ENCODE measurements around the gene PRKAR2A.

Gene PRKAR2A

GRCh38 chr3:48879994-48880377, 32.3 kb upstream of the PRKAR2A start:
- H3K27ac ChIP-seq = no peak overlapping the region
- TF ChIP-seq CTCF (IDR thresholded peaks at IDR 0.05) (no peak), ZFX (IDR thresholded peaks at IDR 0.05; ENCODE audit: borderline replicate concordance) (no peak)

GRCh38 chr3:48879307-48879993, 31.8 kb upstream of the PRKAR2A start:
- TF ChIP-seq CTCF (IDR thresholded peaks at IDR 0.05) = no peak
- TF ChIP-seq ZFX (IDR thresholded peaks at IDR 0.05; ENCODE audit: borderline replicate concordance) = no peak
- no peak overlapping the region for H3K27ac ChIP-seq

- TF ChIP-seq ZFX (IDR thresholded peaks at IDR 0.05; ENCODE audit: borderline replicate concordance) = no peak
- TF ChIP-seq CTCF (IDR thresholded peaks at IDR 0.05) = no peak
- H3K27ac ChIP-seq = no peak overlapping the region
These were observed 30.0 kb upstream of the PRKAR2A start for GRCh38 chr3:48877671-48878070.

GRCh38 chr3:48863122-48863521, 15.4 kb upstream of the PRKAR2A start:
- no peak overlapping the region for H3K27ac ChIP-seq
- no peak for TF ChIP-seq ZFX (IDR thresholded peaks at IDR 0.05; ENCODE audit: borderline replicate concordance)
- TF ChIP-seq CTCF (IDR thresholded peaks at IDR 0.05) = no peak

GRCh38 chr3:48859206-48859605, 11.5 kb upstream of the PRKAR2A start:
- H3K27ac ChIP-seq = no peak overlapping the region
- TF ChIP-seq CTCF (IDR thresholded peaks at IDR 0.05) (no peak), ZFX (IDR thresholded peaks at IDR 0.05; ENCODE audit: borderline replicate concordance) (no peak)

GRCh38 chr3:48858709-48859108, 11.0 kb upstream of the PRKAR2A start:
- no peak overlapping the region for H3K27ac ChIP-seq
- no peak for TF ChIP-seq ZFX (IDR thresholded peaks at IDR 0.05; ENCODE audit: borderline replicate concordance)
- TF ChIP-seq CTCF (IDR thresholded peaks at IDR 0.05) = no peak

GRCh38 chr3:48857641-48858040, 10.0 kb upstream of the PRKAR2A start:
- TF ChIP-seq CTCF (IDR thresholded peaks at IDR 0.05) (no peak), ZFX (IDR thresholded peaks at IDR 0.05; ENCODE audit: borderline replicate concordance) (no peak)
- no peak overlapping the region for H3K27ac ChIP-seq

Data from 22Rv1 (cell line).